OCI-M1 (cell line): ENCODE results near the gene IL20RA.
"Not testable (repeated sequence)": the region's sequence is repeated elsewhere in the genome, so short reads cannot be mapped to it uniquely, and the experiment has no call there.

ENCODE experiments used
- DNase-seq: peaks from one replicate; lab custom pipeline; 2025; lab: John Stamatoyannopoulos, UW

IL20RA gene

DNA sequence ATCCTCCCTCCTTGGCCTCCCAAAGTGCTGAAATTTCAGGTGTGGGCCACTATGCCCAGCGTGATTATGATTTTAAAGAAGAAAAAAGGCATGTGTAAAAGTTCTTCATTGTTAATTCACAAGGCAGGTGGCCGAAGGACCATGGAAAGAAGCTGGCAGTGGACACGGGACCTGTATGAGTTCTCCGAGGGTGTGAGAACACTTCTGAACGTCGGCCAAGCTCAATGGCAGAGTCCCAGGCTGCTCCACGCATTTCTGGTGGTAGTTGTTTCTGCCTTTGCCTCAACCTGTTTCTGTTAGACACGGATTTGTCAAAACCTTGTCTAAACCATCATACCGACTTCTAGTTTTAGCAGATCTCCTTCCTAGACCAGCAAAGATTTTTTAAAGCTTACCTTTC lies 36.6 kb downstream of the IL20RA start:
- DNase-seq = no peak

- no peak for DNase-seq
Measured at GRCh38 chr6:137006056-137006455, 38.7 kb downstream of the IL20RA start.

DNA sequence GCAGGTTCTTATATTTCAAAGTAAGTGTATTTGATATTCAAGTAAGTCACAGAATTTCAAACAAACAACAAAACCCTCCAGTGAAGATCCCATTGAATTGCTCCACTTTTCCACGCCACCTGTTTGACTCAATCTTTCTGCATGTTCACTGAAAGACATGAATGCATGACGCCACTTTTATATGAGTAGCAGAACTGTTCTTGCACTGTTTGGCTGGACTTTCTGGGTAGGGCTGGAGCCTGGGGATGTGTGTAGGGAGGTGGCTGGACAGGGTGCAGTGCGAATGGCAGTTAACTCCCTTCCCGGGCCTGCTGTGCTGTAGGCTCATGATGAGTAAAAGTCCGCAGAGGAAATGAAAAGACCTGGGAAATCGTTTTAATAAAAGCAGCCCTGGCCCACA lies 39.7 kb downstream of the IL20RA start:
- DNase-seq = no peak

DNA sequence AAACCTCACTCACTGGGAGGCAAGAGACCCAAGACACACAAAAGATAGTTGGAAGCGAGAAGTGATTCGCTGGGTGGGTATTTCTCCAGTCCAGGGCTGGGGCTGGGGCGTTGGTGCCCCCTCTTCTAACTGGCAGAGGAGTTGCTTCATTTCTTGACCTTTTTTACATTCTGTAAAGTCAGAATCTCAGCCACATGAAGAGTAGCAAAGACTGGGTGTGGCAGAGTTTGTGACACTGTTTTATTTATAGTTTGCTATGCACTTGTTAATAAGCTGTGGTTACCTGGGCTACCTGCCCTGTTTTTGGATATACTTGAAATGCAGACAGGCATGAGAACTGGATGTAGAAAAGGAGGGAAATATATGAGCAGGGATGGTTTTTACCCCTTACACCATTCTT lies 42.3 kb downstream of the IL20RA start:
- DNase-seq = no peak

DNA sequence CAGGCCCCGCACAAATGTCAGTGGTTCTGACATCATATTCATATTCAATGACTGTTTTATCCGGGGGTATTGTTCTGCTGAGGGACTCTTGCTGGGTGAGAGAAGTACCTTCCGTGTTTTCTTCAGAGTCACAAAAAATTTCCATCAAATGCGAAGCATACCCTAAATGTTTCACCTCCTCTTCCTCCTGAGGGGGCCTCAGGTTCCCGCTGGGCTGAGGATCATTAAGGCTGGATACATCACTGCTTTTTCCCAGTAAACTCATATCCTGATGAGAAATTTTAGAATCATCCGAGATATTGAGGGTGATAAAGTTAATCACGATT lies 42.8 kb downstream of the IL20RA start:
- no peak for DNase-seq

DNA sequence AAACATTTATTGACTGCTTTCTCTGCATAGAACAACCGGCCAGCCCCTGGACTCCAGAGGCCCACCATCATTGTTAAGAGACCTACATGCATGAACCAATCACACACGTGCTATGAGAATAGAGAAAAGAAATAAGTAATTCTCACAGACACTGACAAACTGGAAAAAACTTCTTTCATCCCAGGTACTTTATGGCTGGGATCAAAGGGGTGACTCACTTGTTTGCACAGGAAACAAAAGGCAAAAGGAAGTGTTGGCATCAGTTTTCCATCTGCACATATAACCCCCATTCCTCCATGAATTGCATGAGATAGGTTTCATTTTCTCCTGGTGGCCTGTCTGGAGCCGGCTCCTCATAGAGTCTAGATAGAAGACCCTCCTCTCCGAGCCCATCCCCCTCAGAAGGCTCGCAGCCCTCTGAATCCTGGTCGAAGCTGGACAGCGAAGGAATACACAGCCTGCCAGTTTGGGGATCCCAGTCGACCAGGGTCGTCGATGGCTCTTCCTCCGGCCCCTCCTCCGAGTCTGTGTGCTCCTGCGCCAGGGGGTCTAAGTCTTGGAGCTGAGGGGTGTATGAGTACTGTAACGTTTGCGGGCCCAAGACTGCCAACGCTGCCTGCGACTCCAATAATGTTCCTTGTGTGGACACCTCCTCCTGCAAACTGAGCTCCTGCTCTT lies 43.3 kb downstream of the IL20RA start:
- DNase-seq = no peak

- no peak for DNase-seq
Measured at GRCh38 chr6:137000825-137001224, 43.9 kb downstream of the IL20RA start.

DNA sequence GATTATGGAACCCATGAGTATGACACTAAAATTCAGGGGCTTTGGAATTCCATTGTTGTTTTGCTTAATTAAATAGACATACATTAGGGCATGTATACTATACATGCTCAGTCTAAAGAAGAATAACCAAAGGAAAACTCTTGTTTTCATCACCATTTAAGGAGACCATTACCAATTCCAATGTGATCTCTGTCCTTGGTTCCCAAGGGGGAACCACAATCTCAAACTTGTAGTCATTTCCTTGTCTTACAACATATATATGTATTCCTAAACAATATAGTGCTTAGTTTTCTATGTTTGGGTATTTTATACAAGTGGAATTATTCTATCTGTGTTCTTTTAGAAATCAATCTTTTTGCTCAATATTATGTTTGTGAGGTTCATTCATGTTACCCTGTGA lies 49.2 kb downstream of the IL20RA start:
- DNase-seq = no peak

DNA sequence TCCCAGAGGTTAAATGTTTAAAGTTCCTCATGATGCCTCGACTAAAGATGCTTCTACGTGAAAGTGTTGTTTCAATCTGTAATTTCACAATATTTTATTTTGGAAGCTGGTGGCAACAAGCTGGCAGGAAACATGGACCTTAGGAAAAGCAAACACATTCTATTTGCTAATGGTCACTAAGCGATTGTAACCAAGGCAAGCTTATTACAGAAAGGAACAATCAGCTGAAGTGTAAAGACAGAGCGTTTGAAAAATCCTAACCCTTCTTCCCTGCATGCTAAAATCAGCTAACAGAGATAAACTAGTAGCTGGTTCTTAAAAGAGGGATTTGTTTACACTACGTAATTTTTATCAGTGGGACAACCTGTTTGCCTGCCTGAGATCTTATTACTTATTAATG lies 50.0 kb downstream of the IL20RA start:
- DNase-seq = no peak

- DNase-seq = no peak
Measured at GRCh38 chr6:136992113-136992512, 52.7 kb downstream of the IL20RA start.

DNA sequence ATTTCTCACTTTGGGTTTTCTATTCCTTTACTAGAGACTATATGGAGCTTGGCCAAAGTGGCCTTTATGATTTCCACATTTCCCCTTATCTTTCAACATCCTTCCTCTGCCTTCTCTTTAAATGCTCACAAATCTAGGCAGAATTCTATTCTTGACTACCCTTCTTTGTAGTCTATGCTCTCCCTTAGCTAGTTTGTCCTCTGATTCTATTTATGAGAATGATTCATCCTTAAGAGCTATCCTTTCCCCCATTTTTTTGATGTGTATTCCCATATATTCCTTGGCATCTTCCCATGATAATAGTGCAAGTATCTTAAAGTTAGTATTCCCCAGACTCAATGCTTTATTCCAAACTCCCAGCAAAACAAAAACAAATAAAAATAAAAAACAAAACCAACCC lies 53.1 kb downstream of the IL20RA start:
- DNase-seq = no peak

- DNase-seq = no peak
Measured at GRCh38 chr6:136990754-136991153, 54.0 kb downstream of the IL20RA start.

DNA sequence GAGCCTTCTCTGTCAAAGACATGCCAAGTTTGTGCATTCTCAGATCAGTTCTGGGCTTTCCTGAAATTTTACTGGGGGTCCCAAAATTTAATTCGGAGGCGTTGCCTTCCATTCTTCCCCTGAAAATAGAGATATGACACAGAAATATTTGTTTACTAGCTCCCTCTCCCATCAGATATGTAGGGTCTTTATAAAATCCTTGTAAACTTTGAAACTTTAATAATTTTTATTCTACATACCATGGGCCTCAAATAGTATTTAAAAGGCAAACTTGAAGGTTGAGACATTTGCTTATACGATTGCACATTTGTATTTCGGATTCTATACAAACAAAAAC lies 54.6 kb downstream of the IL20RA start:
- no peak for DNase-seq

- DNase-seq = no peak
Measured at GRCh38 chr6:136989571-136990241, 55.1 kb downstream of the IL20RA start.

DNA sequence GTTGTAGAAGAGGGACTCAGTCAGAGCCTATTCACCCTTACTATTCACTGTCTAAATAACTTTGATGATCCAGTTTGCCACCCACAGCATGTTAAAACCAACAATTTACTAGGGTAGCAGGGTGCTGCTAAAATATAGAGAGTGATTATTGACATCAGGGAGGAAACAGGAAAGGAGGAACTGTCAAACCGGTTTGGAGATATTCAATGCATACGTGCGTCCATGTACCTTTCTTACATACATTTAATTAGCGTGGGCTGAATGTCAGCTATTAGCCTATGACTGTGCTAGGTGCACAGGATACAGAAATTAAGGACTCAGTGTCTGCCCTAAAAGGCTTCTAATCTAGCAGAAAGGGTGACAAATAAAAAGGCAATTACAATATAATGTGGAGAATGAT lies 57.2 kb downstream of the IL20RA start:
- no peak for DNase-seq

DNA sequence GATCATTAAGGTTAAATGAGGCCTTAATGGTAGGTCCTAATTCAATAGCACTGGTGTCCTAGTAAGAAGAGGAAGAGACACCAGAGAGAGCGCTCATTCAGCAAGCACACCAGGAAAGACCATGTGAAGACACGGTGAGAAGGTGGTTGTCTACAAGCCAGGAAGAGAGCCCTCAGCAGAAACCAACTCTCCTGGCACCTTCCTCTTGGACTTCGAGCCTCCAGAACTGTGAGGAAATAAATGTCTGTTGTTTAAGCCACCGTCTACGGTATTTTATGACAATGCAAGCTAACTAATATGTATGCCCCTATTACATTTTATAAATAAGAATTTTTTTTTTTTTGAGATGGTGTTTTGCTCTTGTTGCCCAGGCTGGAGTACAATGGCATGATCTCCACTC lies 59.3 kb downstream of the IL20RA start:
- no peak for DNase-seq

- DNase-seq = no peak
Measured at GRCh38 chr6:136984578-136984977, 60.2 kb downstream of the IL20RA start.

DNA sequence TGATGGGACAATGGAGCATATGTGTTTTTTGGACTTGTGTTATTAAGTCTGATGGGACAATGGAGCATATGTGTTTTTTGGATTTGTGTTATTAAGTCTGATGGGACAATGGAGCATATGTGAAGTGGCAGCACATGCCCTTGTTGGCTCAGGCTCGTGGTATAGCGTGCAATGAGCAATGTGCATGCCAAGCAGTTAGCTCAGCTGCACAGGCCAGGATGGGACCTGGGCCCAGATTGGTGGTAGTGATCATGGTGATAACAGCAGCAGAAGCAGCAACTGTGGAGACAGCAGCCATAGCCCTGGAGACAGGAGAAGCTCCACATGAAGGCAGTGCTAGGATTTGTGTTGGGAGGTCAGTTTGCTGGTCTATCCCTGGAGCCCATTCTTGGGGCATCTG lies 61.1 kb downstream of the IL20RA start:
- DNase-seq = no peak

- peak; percentile 20 for DNase-seq
Measured at GRCh38 chr6:136982928-136983327, 61.8 kb downstream of the IL20RA start.

DNA sequence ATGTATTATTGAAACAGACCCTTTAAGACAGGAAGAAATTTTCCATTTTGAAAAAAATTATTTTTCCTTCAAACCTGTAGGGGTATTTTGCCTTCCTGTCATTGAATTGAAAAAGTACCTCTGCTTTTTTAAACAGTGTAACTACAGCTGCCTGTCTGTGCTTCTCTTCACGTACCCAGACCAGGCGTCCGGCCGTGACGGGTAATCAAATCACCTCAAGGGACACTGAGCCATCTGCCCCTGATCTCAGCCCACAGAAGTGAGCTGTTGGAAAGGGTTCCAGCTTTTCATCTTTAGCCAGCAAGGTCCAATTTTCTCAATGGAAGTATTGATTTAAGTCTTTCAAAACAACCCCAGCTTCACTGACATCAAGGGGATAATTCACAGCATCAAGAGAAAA lies 64.7 kb downstream of the IL20RA start:
- no peak for DNase-seq

- DNase-seq = no peak
Measured at GRCh38 chr6:136979206-136979605, 65.6 kb downstream of the IL20RA start.

GRCh38 chr6:136977075-136977474 lies 67.7 kb downstream of the IL20RA start:
- no peak for DNase-seq

DNA sequence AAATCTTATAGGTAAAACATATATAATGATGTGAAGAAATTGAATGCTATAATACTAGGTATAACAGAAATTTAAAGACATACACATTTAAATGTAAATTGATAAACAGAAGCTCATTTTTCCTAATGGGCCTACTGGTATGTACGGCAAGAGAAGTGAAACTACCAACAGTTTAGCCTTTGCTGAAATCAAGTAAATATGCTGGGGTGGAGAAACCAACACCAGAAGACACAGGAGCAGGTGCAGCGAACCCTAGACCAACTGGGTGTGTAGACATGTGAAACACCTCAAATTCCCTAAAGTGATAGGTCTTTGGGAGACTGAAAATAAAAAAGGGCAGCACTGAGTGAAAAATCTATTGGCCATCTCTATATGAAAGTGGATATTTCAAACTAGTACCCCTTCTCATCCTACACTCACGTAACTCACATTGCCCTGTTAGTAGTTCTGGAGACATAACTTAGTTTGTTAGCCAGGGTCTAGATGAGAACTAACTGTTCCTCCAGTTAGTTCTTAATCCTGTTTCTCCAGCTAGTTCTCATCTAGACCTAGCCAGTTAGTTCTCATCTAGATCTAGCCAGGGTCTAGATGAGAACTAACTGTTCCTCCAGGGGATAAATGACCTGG lies 69.6 kb downstream of the IL20RA start:
- no peak for DNase-seq

- DNase-seq = not testable (repeated sequence)
Measured at GRCh38 chr6:136973781-136974180, 71.0 kb downstream of the IL20RA start.
